ENCODE results near the gene APRT.

GRCh38 chr16:88769617-88770460, 41.9 kb downstream of the APRT start:
- TF ChIP-seq GATA2 (IDR thresholded peaks at IDR 0.05; ENCODE audit: low read depth, low read length) (no peak), GATA3 (IDR thresholded peaks at IDR 0.05; ENCODE audit: low read depth, low read length) (no peak)

All from SH-SY5Y (cell line).